HG03469 (cell line): ENCODE measurements around the gene OR6B3.

Source experiments
- ATAC-seq: cut with Tn5 transposase; IDR thresholded peaks from one replicate; pipeline ENCODE4 v1.9.1; 2021; ENCODE audit warnings: mild to moderate bottlenecking, moderate library complexity, moderate number of reproducible peaks; ENCODE audit not compliant: unreplicated experiment

The OR6B3 gene

GRCh38 chr2:240053173-240054155 lies at the start of gene OR6B3:
Gene OR6B3, minus strand, starts transcription at chr2:240053521.
- ATAC-seq, result no peak

- no peak for ATAC-seq
Observed at GRCh38 chr2:240098349-240098748, 45.0 kb upstream of the OR6B3 start.

DNA sequence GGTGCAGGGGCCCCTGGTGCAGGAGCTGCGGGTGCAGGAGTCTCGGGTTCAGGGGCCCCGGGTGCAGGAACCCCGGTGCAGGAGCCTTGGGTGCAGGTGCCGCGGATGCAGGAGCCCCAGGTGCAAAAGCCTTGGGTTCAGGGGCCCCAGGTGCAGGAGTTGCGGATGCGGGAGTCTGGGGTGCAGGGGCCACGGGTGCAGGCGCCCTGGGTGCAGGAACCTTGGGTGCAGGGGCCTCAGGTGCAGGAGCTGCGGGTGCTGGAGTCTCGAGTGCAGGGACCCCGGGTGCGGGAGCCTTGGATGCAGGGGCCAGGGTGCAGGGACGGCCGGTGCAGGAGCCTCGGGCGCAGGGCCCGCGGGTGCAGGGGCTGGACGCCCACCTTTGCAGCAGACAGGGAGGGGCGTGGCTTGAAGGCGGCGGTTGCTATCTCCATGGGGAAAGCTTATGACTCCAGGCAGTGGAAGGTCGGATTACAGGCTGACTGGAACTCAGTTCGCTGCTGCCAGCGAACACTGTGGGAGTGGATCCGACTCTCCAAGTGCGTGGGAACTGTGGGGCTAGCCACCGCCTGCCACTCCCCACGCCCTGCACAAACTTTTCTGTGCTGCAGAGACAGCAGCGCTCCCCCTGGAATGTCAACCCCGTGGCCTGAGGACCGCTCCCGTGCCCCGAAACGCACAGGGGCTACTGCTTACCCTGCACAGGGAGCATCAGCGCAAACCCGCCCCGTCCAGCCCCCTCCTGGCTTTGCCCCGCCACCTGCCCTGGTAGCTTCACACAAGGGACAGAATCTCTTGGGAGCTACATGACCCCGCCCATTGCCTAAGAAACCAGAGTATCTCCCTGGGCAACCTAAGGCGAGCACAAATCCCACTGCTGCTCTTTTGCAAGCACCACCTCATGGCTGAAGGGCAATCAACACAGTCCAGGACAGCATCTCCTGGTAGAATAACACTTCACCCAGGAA lies 42.5 kb upstream of the OR6B3 start:
- ATAC-seq, result no peak

- no peak for ATAC-seq
Observed at GRCh38 chr2:240089306-240089705, 36.0 kb upstream of the OR6B3 start.

GRCh38 chr2:240086563-240086962 lies 33.2 kb upstream of the OR6B3 start:
- no peak for ATAC-seq

DNA sequence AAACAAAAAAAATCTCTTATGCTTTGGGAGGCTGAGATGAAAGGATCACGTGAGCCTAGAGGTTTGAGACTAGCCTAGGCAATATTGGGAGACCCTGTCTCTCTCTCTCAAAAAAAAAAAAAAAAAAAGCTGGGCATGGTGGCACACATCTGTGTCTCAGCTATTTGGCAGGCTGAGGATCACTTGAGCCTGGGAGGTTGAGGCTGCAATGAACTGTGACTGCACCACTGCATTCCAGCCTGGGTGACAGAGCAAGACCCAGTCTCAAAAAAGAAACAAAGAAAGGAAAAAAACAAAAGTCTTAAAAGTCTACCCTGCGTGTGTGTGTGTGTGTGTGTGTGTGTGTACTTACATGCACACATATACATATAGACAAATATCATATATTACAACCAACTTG lies 25.3 kb upstream of the OR6B3 start:
- ATAC-seq, result no peak

DNA sequence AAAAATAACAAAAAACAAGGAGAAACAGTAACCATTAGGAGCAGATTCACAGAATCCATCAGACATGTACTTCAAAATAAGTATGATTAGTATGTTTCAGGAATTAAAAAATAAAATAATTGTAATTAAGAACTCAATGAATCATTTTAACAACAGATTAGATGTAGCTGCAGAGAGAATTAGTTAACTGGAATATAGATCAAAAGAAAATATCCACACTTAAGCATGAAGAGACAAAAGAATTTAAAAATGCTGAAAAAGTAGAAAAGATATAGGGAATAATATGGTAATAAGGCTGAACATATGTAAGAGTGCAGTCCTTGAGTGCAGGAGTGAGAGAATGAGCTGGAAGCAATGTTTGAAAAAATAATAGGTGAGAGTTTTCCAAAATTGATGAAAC lies 24.1 kb upstream of the OR6B3 start:
- no peak for ATAC-seq

DNA sequence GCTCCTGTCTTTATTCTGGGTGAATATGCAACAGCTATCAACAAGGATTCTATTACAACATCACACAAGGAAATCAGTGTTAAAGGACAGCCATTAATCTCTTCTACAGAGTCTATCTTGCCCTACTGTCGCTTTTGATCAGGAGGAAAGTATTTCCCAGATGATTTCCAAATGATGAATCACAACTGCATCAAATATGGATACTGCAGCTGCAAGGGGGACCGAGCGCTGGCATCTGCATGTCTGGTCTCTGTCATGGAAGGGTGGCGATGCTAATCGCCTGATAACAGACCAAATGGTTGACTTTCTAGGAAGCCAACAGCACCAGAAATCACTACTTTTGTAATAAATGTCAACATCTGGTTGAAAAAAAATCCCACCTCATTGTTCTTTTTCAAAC lies 21.2 kb upstream of the OR6B3 start:
- ATAC-seq, result no peak

GRCh38 chr2:240070907-240071306 lies 17.6 kb upstream of the OR6B3 start:
- no peak for ATAC-seq

DNA sequence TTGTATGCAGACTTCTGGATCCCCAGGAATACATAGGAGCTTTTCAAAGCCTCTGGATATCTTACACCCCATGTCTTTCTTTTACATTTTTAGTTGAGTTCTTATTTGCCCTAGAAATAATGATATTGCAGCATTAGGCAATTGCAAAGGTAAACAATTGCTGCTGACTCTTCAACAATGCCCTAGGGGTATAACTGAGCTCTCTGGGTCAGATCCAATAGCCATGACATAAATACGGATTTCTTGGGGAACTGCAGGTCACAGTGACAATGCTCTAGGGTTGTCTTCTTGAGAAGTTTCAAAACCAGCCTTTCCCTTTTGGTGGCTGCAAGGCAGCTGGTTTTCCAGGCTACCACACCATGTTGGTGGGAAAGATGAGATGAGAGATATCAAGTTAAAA lies 16.5 kb upstream of the OR6B3 start:
- ATAC-seq, result no peak

DNA sequence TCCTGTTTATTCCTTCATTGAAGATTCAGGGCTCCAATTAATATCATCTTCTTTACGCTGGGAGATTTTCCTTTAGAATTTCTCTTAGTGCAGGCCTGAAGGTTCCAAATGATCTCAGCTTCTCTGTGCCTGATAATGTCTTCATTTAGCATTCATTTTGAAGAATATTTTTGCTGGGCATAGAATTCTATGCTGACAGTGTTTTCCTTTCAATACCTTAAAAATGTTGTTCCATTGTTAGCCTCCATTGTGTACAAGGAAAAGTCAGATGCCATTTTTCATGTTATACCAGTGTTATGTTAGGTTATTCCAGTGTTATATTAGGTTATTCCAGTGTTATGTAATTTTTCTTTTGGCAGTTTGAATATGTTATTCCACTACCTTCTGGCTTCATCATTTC lies 14.9 kb upstream of the OR6B3 start:
- ATAC-seq, result no peak

DNA sequence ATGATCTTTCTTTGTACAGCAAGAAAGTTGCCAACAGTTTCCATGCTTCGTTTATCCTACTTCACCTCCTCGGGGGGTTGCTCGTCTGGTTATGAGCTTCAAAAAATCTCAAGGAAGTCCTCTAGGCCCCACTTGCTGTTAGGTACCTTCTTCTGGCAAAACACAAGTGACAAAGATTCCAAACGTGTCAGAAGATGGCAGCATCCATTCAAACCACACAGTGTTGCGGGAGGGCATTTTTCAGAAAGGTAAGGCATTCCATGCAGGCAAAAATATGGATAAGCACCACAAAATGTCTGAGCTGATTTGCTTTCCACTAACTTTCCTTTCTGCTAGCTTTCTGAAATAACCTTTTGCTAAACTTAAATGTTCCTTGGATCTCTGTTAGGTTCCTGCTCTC lies 13.2 kb upstream of the OR6B3 start:
- no peak for ATAC-seq

GRCh38 chr2:240064898-240065297 lies 11.6 kb upstream of the OR6B3 start:
- no peak for ATAC-seq

DNA sequence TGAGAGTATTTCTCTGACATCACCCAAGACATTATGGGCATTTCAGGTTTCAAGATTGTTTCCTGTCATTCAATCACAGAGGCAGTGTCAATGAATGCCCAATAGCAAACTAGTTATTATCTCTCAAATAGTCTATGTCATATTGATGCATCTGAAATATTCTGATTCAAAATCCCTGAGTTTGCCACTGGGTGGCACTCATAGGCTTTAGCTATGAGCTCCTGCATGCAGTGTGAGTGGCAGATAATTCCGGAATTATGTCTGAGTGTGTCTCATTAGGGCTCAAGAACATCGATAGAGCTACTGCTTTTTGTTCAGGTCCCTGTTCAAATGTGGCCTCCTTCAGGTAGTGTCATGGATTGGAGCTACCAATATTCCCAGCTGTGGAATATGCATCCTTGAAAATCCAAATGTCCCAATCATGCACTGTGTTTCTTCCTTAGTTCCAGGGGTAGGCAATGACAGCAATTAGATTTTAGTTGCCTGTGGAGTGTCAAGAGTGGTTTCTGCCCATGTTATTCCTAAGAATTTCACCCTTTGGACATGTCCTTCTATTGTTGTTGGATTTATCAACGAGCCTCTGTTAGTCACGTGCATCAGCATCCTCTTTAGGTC lies 7.8 kb upstream of the OR6B3 start:
- ATAC-seq, result no peak

GRCh38 chr2:240056678-240057077 lies 3.4 kb upstream of the OR6B3 start:
- no peak for ATAC-seq

DNA sequence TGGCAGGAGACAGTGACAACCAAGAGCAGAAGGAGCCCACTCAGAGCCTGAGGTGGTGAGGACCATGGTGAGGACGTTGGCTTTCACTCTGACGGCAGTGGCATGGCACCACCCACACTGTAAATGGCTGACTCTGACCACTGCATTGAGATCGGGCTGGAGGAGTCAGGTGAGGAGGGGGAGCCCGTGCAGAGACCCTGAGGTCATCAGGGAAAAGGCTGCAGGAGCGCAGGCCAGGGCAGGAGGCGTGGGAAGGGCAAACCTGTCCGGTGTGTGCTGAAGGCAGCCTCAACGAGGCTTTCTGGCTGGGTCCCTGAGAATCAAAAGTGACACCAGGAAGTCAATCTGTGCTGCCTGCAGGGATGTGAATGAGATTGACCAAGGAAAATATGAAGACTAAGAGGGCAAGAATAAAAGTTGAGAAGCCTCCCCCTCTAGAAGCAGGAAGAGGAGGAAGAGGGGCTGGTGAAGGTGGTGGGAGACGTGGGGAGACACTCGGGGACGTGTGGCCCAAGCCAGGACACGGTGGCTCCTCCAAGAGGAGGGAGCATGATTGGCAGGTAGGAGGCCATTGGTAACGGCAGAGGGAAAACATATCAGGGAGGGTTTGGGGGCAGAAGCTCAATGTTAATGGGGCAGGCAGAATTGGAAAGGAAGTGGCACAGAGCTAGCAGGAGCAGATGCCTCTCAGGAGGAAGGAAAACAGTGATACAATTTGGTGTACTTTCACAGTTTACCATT lies 2.0 kb upstream of the OR6B3 start:
- ATAC-seq, result no peak

GRCh38 chr2:240052524-240052923 lies 797 bp downstream of the OR6B3 start:
- no peak for ATAC-seq

DNA sequence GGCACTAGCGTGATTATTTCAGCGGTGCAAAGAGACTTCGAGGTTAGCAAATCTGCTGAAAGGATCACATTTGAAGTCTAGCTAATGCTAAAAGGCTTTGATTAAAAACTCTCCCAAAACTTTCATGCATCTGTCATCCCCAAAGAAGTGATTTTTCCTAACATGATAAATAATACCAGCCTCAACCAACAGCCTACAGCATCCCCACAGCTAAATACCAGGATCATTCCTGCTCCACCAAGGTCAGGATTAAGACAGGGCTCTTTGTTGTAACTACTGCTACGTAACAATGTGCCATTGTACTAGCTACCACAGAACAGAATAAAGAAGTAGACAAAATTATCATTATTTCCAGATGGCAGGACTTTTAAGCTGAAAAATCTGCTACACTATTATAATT lies 1.6 kb downstream of the OR6B3 start:
- ATAC-seq, result no peak

DNA sequence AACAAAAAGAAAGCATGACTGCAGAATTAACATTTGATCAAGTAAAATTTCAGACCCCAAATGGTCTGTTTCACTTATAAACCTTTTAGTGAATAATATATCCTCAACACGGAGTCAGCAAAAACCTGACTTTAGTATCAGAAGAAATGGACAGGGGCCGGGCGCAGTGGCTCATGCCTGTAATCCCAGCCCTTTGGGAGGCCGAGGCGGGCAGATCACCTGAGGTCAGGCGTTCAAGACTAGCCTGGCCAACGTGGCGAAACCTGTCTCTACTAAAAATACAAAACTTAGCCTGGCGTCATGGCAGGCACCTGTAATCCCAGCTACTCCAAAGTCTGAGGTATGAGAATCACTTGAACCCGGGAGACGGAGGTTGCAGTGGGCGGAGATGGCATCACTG lies 3.0 kb downstream of the OR6B3 start:
- ATAC-seq, result no peak

DNA sequence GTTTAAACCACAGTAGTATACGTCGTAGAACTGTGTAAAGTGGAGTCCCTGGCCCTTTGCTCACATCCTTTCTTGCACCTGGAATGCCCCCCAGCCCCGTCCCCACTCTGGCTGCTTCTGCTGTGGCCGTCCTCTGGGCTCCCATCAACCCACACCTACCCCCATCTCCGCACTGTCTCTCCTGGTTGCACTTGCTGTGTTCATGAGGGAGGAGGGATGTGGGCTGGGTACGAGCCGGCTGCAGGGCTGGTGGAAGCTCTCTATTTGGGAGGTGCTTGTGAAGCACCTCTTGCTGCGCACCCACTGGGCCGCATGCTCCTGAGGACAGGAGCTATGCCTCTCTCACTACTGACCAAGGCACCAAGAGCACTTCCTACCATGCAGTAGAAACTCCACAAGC lies 5.1 kb downstream of the OR6B3 start:
- ATAC-seq, result no peak
